ENCODE measurements around the gene OVCH2. TPM values are rescaled to one million over a fixed set of nuclear protein-coding genes. Genes with fewer than 3 reads are reported as not detected.
"Not testable (repeated sequence)": the region's sequence is repeated elsewhere in the genome, so short reads cannot be mapped to it uniquely, and the experiment has no call there.

OVCH2 gene, protein sequence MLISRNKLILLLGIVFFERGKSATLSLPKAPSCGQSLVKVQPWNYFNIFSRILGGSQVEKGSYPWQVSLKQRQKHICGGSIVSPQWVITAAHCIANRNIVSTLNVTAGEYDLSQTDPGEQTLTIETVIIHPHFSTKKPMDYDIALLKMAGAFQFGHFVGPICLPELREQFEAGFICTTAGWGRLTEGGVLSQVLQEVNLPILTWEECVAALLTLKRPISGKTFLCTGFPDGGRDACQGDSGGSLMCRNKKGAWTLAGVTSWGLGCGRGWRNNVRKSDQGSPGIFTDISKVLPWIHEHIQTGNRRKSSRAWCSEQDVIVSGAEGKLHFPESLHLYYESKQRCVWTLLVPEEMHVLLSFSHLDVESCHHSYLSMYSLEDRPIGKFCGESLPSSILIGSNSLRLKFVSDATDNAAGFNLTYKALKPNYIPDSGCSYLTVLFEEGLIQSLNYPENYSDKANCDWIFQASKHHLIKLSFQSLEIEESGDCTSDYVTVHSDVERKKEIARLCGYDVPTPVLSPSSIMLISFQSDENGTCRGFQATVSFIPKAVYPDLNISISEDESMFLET
- not detected in 2 replicates for total RNA-seq
- polyA plus RNA-seq, result not detected in 2 replicates
- not detected in 2 replicates for polyA plus RNA-seq (2012)
- not detected in 2 replicates for polyA minus RNA-seq (ENCODE audit: low replicate concordance)

DNA sequence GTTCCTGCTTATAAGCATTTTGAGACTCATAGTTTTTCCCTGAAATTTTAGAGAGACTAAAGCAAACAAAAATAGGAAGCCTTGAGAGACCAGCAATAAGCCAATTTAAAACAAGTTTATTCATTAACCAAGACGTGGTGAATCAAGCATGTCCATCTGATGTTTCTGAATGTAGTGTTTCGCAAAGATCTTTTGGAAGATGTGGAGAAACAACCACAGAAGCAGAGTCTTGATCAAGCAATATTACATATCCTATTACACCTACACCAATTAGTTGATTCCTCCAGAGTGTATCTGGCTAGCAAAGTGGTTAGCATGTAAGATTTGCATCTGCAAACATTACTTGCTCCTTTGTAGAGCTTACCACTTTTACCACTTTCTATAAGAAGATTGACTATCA lies at the start of gene OVCH2:
Gene OVCH2 (minus strand): TSS at position 101 of the 400 bp plus-strand sequence. CDS start 83 bp downstream, at position 18.
- no peak within 1 kb of the TSS for H3K4me3 ChIP-seq (replicated peaks in 1 of 4; ENCODE audit: control extremely low read depth in 1 of 4, insufficient read depth in 1 of 4, low read depth in 3 of 4, low read length in 4 of 4)
- H3K36me3 ChIP-seq (ENCODE audit: control insufficient read depth, insufficient read depth, low read length), result no peaks in the 10 kb centered on the region

DNA sequence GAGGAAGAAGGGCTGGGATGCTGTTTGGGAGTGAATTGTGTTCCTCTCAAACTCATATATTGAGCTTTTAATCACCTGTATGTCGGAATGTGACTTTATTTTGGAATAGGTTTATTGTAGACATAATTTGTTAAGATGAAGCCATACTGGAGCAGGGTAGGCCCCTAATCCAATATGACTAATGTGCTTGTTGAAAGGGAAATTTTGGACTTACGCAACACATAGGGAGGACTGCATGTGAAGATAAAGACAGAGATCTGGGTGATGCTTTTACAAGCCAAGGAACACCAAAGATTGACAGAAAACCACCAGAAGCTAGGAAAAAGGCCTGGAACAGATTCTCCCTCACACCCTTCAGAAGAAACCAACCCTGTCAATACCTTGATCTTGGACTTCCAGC lies 43.2 kb upstream of the OVCH2 start:
- Histone ChIP-seq H3K9ac (ENCODE audit: insufficient read depth, low read length) (no peak overlapping the region), H4K20me1 (ENCODE audit: control insufficient read depth, extremely low read depth, insufficient read depth, low read length) (no peaks in the 10 kb centered on the region), H3K4me2 (ENCODE audit: extremely low read depth, insufficient read depth, low read length) (no peak overlapping the region), H3K4me1 (ENCODE audit: control insufficient read depth, extremely low read depth, insufficient read depth, low read length) (no peaks in the 10 kb centered on the region), H3K79me2 (ENCODE audit: control insufficient read depth, insufficient read depth, low read length) (no peaks in the 10 kb centered on the region), H3K4me3 (replicated peaks in 1 of 4; ENCODE audit: control extremely low read depth in 1 of 4, insufficient read depth in 1 of 4, low read depth in 3 of 4, low read length in 4 of 4) (no peak overlapping the region), H3K27me3 (ENCODE audit: control insufficient read depth, insufficient read depth, low read length) (no peaks in the 10 kb centered on the region), H3K27ac (ENCODE audit: insufficient read depth, low read length) (no peak overlapping the region), H3K9me3 (ENCODE audit: control insufficient read depth, insufficient read depth, low read depth, low read length) (no peaks in the 10 kb centered on the region), H2AFZ (ENCODE audit: low read length) (no peak overlapping the region), H3K36me3 (ENCODE audit: control insufficient read depth, insufficient read depth, low read length) (no peaks in the 10 kb centered on the region)
- TF ChIP-seq, protein P1, sequence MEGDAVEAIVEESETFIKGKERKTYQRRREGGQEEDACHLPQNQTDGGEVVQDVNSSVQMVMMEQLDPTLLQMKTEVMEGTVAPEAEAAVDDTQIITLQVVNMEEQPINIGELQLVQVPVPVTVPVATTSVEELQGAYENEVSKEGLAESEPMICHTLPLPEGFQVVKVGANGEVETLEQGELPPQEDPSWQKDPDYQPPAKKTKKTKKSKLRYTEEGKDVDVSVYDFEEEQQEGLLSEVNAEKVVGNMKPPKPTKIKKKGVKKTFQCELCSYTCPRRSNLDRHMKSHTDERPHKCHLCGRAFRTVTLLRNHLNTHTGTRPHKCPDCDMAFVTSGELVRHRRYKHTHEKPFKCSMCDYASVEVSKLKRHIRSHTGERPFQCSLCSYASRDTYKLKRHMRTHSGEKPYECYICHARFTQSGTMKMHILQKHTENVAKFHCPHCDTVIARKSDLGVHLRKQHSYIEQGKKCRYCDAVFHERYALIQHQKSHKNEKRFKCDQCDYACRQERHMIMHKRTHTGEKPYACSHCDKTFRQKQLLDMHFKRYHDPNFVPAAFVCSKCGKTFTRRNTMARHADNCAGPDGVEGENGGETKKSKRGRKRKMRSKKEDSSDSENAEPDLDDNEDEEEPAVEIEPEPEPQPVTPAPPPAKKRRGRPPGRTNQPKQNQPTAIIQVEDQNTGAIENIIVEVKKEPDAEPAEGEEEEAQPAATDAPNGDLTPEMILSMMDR (conservative IDR thresholded peaks at IDR 0.05 in 1 of 2, IDR thresholded peaks at IDR 0.05 in 1 of 2; ENCODE audit: low read depth in 1 of 2, low read length in 2 of 2), result no peak
- no peak for TF ChIP-seq EZH2 (IDR thresholded peaks at IDR 0.05; ENCODE audit: low read length, missing control alignments)
- no peak for DNase-seq (ENCODE audit: low read depth in 2 of 2)

More for the DNA sequence above, at the start of gene OVCH2:
- H3K4me1 ChIP-seq (ENCODE audit: control insufficient read depth, extremely low read depth, insufficient read depth, low read length), result no peaks in the 10 kb centered on the region
- TF ChIP-seq, protein P1 (conservative IDR thresholded peaks at IDR 0.05 in 1 of 2, IDR thresholded peaks at IDR 0.05 in 1 of 2; ENCODE audit: low read depth in 1 of 2, low read length in 2 of 2), result no peak
- TF ChIP-seq EZH2 (IDR thresholded peaks at IDR 0.05; ENCODE audit: low read length, missing control alignments), result no peak
- no peaks in the 10 kb centered on the region for H3K27me3 ChIP-seq (ENCODE audit: control insufficient read depth, insufficient read depth, low read length)
- no peak within 1 kb of the TSS for H3K27ac ChIP-seq (ENCODE audit: insufficient read depth, low read length)
- no peak within 1 kb of the TSS for H3K4me2 ChIP-seq (ENCODE audit: extremely low read depth, insufficient read depth, low read length)
- H3K79me2 ChIP-seq (ENCODE audit: control insufficient read depth, insufficient read depth, low read length), result no peaks in the 10 kb centered on the region
- no peak within 1 kb of the TSS for H3K9ac ChIP-seq (ENCODE audit: insufficient read depth, low read length)
- H3K9me3 ChIP-seq (ENCODE audit: control insufficient read depth, insufficient read depth, low read depth, low read length), result no peaks in the 10 kb centered on the region
- no peaks in the 10 kb centered on the region for H4K20me1 ChIP-seq (ENCODE audit: control insufficient read depth, extremely low read depth, insufficient read depth, low read length)
- no peak for DNase-seq (ENCODE audit: low read depth in 2 of 2)
- H2AFZ ChIP-seq (ENCODE audit: low read length), result no peak within 1 kb of the TSS

DNA sequence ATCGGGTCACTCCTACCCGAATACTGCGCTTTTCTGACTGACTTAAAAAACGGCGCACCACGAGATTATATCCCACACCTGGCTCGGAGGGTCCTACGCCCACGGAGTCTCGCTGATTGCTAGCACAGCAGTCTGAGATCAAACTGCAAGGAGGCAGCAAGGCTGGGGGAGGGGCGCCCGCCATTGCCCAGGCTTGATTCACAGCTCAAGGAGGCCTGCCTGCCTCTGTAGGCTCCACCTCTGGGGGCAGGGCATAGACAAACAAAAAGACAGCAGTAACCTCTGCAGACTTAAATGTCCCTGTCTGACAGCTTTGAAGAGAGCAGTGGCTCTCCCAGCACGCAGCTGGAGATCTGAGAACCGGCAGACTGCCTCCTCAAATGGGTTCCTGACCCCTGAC lies 28.5 kb upstream of the OVCH2 start:
- not testable (repeated sequence) for H3K9me3 ChIP-seq (ENCODE audit: control insufficient read depth, insufficient read depth, low read depth, low read length); H3K27ac ChIP-seq (ENCODE audit: insufficient read depth, low read length); H4K20me1 ChIP-seq (ENCODE audit: control insufficient read depth, extremely low read depth, insufficient read depth, low read length); H3K27me3 ChIP-seq (ENCODE audit: control insufficient read depth, insufficient read depth, low read length); H3K4me2 ChIP-seq (ENCODE audit: extremely low read depth, insufficient read depth, low read length); H3K4me1 ChIP-seq (ENCODE audit: control insufficient read depth, extremely low read depth, insufficient read depth, low read length); H3K9ac ChIP-seq (ENCODE audit: insufficient read depth, low read length); DNase-seq (ENCODE audit: low read depth in 2 of 2); H3K4me3 ChIP-seq (replicated peaks in 1 of 4; ENCODE audit: control extremely low read depth in 1 of 4, insufficient read depth in 1 of 4, low read depth in 3 of 4, low read length in 4 of 4); H3K36me3 ChIP-seq (ENCODE audit: control insufficient read depth, insufficient read depth, low read length); H3K79me2 ChIP-seq (ENCODE audit: control insufficient read depth, insufficient read depth, low read length); H2AFZ ChIP-seq (ENCODE audit: low read length)

Data from fibroblast of lung (primary cell).